ENCODE data around the gene PTGES3.
"Not testable (repeated sequence)": the region's sequence is repeated elsewhere in the genome, so short reads cannot be mapped to it uniquely, and the experiment has no call there.

The PTGES3 gene

DNA sequence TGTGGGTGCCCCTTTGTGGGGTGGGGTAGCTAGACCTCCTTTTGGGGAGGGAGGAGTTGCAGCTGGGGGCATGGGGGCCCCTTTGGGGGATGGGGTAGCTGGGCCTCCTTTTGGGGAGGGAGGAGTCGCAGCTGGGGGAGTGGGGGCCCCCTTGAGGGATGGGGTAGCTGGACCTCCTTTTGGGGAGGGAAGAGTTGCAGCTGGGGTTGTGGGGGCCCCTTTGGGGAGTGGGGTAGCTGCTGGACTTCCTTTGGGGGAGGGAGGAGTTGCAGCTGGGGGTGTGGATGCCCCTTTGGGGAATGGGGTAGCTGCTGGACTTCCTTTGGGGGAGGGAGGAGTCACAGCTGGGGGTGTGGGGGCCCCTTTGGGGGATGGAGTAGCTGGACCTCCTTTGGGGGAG is 30.1 kb upstream of the PTGES3 start:
- no peak overlapping the region for H3K27ac ChIP-seq
- TF ChIP-seq, protein P1, sequence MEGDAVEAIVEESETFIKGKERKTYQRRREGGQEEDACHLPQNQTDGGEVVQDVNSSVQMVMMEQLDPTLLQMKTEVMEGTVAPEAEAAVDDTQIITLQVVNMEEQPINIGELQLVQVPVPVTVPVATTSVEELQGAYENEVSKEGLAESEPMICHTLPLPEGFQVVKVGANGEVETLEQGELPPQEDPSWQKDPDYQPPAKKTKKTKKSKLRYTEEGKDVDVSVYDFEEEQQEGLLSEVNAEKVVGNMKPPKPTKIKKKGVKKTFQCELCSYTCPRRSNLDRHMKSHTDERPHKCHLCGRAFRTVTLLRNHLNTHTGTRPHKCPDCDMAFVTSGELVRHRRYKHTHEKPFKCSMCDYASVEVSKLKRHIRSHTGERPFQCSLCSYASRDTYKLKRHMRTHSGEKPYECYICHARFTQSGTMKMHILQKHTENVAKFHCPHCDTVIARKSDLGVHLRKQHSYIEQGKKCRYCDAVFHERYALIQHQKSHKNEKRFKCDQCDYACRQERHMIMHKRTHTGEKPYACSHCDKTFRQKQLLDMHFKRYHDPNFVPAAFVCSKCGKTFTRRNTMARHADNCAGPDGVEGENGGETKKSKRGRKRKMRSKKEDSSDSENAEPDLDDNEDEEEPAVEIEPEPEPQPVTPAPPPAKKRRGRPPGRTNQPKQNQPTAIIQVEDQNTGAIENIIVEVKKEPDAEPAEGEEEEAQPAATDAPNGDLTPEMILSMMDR (conservative IDR thresholded peaks at IDR 0.05), result no peak

DNA sequence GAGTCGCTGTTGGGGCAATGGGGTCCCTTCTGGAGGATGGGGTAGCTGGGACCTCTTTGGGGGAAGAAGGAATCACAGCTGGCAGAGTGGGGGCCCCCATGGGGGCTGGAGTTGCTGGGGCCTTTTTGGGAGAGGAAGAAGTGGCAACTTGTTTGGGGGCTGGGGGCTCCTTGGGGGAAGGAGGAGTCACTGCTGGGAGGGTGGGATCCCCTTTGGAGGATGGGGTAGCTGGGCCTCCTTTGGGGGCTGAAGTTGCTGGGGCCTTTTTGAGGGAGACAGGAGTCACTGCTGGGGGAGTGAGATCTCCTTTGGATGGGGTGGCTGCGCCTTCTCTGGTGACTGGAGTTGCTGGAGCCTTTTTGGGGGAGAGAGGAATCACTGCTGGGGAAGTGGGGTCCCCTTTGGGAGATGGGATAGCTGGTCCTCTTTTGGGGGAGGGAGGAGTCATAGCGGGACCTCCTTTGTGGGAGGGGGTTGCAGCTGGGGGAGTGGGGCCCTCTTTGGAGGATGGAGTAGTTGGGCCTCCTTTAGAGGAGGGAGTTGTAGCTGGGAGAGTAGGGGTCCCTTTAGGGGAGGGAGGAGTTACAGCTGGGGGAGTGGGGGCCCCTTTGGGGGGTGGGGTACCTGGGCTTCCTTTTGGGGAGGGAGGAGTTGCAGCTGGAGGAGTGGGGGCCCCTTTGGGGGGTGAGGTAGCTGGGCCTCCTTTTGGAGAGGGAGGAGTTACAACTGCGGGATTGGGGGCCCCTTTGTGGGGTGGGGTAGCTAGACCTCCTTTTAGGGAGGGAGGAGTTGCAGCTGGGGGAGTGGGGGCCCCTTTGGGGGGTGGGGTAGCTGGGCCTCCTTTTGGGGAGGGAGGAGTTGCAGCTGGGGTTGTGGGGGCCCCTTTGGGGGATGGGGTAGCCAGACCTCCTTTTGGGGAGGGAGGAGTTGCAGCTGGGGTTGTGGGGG is 29.1 kb upstream of the PTGES3 start:
- TF ChIP-seq, protein P1 (conservative IDR thresholded peaks at IDR 0.05), result no peak
- no peak overlapping the region for H3K27ac ChIP-seq

DNA sequence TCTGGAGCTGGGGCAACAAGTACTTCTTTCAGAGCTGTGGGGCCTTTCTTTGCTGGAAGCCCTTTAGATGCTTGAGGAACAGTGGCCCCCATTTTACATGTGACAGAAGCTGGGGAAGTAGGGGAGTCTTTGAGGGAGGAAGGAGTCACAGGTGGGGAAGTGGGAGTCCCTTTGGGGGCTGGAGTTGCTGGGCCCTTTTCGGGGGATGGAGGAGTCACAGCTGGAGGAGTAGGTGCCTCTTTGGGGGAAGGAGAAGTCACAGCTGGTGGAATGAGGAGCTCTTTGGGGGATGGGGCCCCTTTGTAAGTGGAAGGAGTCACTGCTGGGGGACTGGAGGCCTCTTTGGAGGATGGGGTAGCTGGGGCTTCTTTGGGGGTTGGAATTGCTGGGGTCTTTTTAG is 28.4 kb upstream of the PTGES3 start:
- TF ChIP-seq, protein P1 (conservative IDR thresholded peaks at IDR 0.05), result no peak

GRCh38 chr12:56715798-56716197 is 27.7 kb upstream of the PTGES3 start:
- H3K27ac ChIP-seq, result no peak overlapping the region
- TF ChIP-seq, protein P1 (conservative IDR thresholded peaks at IDR 0.05), result no peak

More for the DNA sequence above, 28.4 kb upstream of the PTGES3 start:
- H3K27ac ChIP-seq, result no peak overlapping the region

DNA sequence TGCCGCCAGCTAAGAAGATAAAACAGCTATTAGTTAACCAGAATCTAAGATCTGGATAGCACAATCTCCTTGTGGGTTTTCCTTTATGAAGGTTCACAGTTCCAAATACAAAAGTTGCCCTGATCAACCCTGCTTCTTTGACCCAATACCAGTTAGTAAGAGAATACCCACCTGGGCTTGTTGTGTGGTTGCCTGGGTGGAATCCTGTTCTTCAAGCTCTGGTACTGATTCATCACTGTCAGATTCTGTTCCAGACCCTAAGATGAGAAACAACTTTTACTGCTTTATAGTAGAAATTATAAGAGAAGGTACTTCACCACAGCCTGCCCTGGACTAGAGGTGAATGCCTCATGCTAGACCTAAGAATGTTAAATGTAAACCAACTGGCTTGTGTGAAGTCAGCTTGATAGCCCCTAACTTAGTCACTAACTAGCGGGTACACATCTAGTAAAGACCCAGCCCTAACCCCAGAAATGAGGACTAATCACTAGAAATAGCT is 26.4 kb upstream of the PTGES3 start:
- H3K27ac ChIP-seq, result no peak overlapping the region
- TF ChIP-seq, protein P1 (conservative IDR thresholded peaks at IDR 0.05), result no peak

- no peak overlapping the region for H3K27ac ChIP-seq
- TF ChIP-seq, protein P1 (conservative IDR thresholded peaks at IDR 0.05), result no peak
Observed at GRCh38 chr12:56713345-56713744, 25.3 kb upstream of the PTGES3 start.

- no peak overlapping the region for H3K27ac ChIP-seq
- TF ChIP-seq, protein P1 (conservative IDR thresholded peaks at IDR 0.05), result no peak
Observed at GRCh38 chr12:56709759-56710376, 21.8 kb upstream of the PTGES3 start.

DNA sequence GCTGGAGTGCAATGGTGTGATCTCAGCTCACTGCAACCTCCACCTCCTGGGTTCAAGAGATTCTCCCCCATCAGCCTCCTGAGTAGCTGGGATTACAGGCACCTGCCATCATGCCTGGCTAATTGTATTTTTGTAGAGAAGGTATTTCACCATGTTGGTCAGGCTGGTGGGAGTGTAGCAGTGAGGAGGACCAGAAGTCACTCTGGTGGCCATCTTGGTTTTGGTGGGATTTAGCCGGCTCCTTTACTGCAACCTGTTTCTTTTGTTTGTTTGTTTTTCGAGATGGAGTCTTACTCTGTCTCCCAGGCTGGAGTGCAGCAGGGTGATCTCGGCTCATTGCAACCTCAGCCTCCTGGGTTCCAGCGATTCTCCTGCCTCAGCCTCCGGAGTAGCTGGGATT is 16.4 kb upstream of the PTGES3 start:
- not testable (repeated sequence) for H3K27ac ChIP-seq

Measured in VCaP (cell line).